PFSK-1 (cell line): ENCODE results near the gene DDX18.

Source experiments
- FOXP2 ChIP-seq: optimal IDR thresholded peaks from 2 replicates; pipeline ENCODE3; 2011; ENCODE audit warnings: borderline replicate concordance, control low read depth, inconsistent platforms; ENCODE audit not compliant: insufficient read depth; ENCODE audit errors: extremely low read length, extremely low read depth
- POLR2AphosphoS5 ChIP-seq: IDR thresholded peaks from 2 replicates; pipeline ENCODE4 v1.6.1; 2012; ENCODE audit warnings: low read depth, mild to moderate bottlenecking, control low read depth, low read length, moderate library complexity
- SIN3A ChIP-seq: IDR thresholded peaks from 2 replicates; pipeline ENCODE4 v1.6.1; 2012; ENCODE audit warnings: mild to moderate bottlenecking, low read length, moderate library complexity, borderline replicate concordance; ENCODE audit not compliant: insufficient read depth
- TAF1 ChIP-seq: IDR thresholded peaks from 2 replicates; pipeline ENCODE4 v1.6.1; 2012; ENCODE audit warnings: low read length, control low read depth, borderline replicate concordance; ENCODE audit not compliant: insufficient read depth
- TF ChIP-seq, protein P1 (sequence below), 2 experiments: IDR thresholded peaks; 2 replicates each; pipeline versions ENCODE4 v1.6.1 to v1.8.0; 2011 to 2012; ENCODE audit warnings: low read depth in 2 of 2, low read length in 2 of 2, control low read depth in 1 of 2, inconsistent platforms in 1 of 2, mild to moderate bottlenecking in 1 of 2, moderate library complexity in 1 of 2; ENCODE audit not compliant: insufficient read depth in 1 of 2

DDX18 gene

DNA sequence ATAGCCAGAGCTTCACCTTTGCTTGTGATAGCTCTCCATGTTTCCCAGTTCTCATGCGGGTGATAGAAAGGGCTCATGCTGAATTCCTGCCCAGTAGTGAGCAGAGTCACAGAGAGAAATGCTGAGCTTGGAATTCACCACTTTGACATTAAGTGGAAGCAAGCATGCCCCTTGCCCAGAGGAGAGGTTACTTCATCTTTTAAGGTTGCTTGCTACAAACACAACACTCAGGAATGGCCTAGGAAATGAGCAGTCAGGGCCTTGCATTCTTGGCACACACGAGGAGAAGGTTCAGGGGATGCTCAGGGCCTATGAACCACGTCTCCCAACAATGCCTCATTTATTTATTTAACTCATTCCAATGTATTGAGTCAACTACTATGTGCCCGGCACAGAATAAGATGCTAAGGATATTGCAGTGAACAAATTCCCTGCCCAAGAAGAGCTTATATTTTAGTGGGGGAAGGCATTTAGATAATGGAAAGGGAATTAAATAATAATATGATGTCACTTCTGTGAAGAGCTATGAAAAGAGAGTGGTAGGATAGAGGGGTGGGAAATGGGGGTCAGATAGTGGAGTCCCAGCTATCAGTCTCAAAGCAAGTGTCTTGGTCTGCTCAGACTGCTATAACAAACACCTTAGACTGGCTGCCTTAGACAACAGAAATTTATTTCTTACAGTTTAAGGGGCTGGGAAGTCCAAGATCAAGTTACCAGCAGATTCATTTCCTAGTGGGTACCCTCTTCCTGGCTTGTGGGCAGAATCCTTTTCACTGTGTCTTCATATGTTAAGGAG is 42.1 kb downstream of the DDX18 start:
- TF ChIP-seq, protein P1, sequence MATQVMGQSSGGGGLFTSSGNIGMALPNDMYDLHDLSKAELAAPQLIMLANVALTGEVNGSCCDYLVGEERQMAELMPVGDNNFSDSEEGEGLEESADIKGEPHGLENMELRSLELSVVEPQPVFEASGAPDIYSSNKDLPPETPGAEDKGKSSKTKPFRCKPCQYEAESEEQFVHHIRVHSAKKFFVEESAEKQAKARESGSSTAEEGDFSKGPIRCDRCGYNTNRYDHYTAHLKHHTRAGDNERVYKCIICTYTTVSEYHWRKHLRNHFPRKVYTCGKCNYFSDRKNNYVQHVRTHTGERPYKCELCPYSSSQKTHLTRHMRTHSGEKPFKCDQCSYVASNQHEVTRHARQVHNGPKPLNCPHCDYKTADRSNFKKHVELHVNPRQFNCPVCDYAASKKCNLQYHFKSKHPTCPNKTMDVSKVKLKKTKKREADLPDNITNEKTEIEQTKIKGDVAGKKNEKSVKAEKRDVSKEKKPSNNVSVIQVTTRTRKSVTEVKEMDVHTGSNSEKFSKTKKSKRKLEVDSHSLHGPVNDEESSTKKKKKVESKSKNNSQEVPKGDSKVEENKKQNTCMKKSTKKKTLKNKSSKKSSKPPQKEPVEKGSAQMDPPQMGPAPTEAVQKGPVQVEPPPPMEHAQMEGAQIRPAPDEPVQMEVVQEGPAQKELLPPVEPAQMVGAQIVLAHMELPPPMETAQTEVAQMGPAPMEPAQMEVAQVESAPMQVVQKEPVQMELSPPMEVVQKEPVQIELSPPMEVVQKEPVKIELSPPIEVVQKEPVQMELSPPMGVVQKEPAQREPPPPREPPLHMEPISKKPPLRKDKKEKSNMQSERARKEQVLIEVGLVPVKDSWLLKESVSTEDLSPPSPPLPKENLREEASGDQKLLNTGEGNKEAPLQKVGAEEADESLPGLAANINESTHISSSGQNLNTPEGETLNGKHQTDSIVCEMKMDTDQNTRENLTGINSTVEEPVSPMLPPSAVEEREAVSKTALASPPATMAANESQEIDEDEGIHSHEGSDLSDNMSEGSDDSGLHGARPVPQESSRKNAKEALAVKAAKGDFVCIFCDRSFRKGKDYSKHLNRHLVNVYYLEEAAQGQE (IDR thresholded peaks at IDR 0.05; ENCODE audit: insufficient read depth in 1 of 2, low read depth in 2 of 2, low read length in 2 of 2): no peak
- TF ChIP-seq TAF1 (no peak), SIN3A (no peak)

DNA sequence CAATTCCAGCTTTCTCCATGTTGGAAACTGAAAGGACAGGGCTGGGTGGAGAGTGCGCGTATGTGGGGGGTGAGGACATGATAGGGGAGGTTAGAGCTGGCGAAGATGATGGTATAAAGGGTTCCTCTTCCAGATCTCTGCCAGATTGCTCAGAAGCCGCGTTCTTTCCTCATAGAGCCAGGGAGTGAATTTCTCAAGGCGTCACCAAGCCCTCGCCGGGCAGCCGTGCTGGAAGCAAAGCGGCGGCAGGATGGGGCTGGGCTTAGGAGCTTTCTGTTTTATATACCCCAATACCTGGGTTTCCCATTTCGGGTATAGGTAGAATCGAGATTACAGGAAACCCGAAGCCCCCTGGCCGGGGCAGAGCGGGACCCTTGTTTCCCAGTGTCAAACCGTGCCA is 43.8 kb downstream of the DDX18 start:
- TF ChIP-seq FOXP2: no peak
- TF ChIP-seq, protein P1 (IDR thresholded peaks at IDR 0.05; ENCODE audit: insufficient read depth in 1 of 2, low read depth in 2 of 2, low read length in 2 of 2): no peak

DNA sequence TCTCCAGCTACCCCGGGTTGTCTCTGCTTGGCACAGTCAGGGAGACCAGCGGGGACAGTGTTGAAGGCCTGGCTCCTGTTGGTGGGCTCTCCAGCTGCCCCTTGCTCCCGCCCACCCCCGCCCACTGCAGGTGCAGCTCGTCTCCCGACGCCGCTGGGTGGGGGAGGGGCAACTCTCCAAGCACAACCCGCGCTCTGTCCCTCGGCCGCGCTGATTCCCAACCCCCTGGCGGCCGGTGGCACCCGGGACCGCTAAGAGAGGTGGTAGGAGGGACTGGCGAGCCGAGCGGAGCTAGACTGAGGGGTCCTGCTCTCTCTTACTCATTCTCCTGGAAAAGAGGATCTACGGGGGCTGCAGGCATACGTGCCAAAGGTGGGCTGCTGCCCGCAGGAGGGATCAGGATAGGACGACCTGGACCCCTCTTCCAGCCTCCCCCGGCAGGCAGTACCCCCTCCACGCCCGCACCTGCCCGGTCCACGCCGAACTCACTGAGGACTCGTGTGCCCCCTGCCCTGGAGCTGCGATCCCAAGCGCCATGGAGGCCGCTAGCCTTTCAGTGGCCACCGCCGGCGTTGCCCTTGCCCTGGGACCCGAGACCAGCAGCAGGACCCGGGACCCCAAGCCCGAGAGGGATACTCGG is 44.5 kb downstream of the DDX18 start:
- TF ChIP-seq, protein P1 (IDR thresholded peaks at IDR 0.05; ENCODE audit: insufficient read depth in 1 of 2, low read depth in 2 of 2, low read length in 2 of 2): no peak
- TF ChIP-seq FOXP2: no peak
- no peak for TF ChIP-seq TAF1
- no peak for TF ChIP-seq SIN3A
- TF ChIP-seq POLR2AphosphoS5: no peak

DNA sequence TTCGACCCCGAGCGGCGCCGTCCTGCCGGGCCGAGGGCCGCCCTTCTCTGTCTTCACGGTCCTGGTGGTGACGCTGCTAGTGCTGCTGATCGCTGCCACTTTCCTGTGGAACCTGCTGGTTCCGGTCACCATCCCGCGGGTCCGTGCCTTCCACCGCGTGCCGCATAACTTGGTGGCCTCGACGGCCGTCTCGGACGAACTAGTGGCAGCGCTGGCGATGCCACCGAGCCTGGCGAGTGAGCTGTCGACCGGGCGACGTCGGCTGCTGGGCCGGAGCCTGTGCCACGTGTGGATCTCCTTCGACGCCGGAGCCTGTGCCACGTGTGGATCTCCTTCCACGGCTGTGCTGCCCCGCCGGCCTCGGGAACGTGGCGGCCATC is 45.0 kb downstream of the DDX18 start:
- no peak for TF ChIP-seq FOXP2
- TF ChIP-seq TAF1: no peak
- no peak for TF ChIP-seq SIN3A
- TF ChIP-seq, protein P1 (IDR thresholded peaks at IDR 0.05; ENCODE audit: insufficient read depth in 1 of 2, low read depth in 2 of 2, low read length in 2 of 2): no peak
- TF ChIP-seq POLR2AphosphoS5: no peak
